Hepatocyte (in vitro differentiated cells): ENCODE data around the gene MAST2.

ENCODE experiments used
- CTCF ChIP-seq: fragments of 200-600 bp; sonication (generic); IDR thresholded peaks from 2 replicates; pipeline ENCODE4 v1.5.1; 2016; ENCODE audit warnings: antibody characterized with exemption, mild to moderate bottlenecking; ENCODE audit not compliant: poor library complexity
- EZH2 ChIP-seq: fragments of 200-600 bp; sonication (generic); IDR thresholded peaks from 2 replicates; pipeline ENCODE4 v1.6.1; 2016; ENCODE audit warnings: antibody characterized with exemption, mild to moderate bottlenecking, borderline replicate concordance

GRCh38 chr1:45925728-45926287 is 122.4 kb downstream of the MAST2 start:
- TF ChIP-seq CTCF (no peak), EZH2 (no peak)
